GM12878 (cell line): ENCODE results near the gene NRG2. TPM values are rescaled to one million over a fixed set of nuclear protein-coding genes. Genes with fewer than 3 reads are reported as not detected.

Source experiments
- ATAC-seq: fragments of 200-7000 bp; cut with Tn5 transposase; 3 replicates; pipeline ENCODE4 v1.9.1; 2020; ENCODE audit warnings: mild to moderate bottlenecking, moderate library complexity
- BruUV-seq: library from RNA; stranded (reverse); fragments of 400-500 nt; replicated peaks from 2 replicates; lab custom pipeline; 2021; lab: Mats Ljungman, UMichigan
- CTCF ChIA-PET: fragments of 300-600 bp; sonication (Branson Sonifier 250); formaldehyde crosslinking; extraction: SDS; loops from one replicate; lab custom pipeline; 2021; ENCODE audit warnings: inconsistent platforms; lab: Yijun Ruan, JAX
- POLR2A ChIA-PET: fragments of 350-600 bp; formaldehyde crosslinking; extraction: SDS; loops from one replicate; lab custom pipeline; 2021; ENCODE audit warnings: inconsistent platforms; lab: Charles Lee
- RAD21 ChIA-PET: fragments of 300-600 bp; sonication (Branson Sonifier 250); formaldehyde crosslinking; loops from one replicate; lab custom pipeline; 2023; ENCODE audit warnings: antibody characterized with exemption; ENCODE audit not compliant: unreplicated experiment; lab: Charles Lee
- SMC1A ChIA-PET: fragments of 300-600 bp; sonication (Branson Sonifier 250); formaldehyde crosslinking; loops from one replicate; lab custom pipeline; 2023; ENCODE audit not compliant: unreplicated experiment, uncharacterized antibody; lab: Charles Lee
- DNase-seq: peaks from one replicate; pipeline ENCODE4 v3.0.0-alpha.2; 2011; ENCODE audit warnings: low read depth, low spot score
- FAIRE-seq: peaks from 3 replicates; lab custom pipeline; 2011; peaks lifted over from hg19 to GRCh38; lab: Jason Lieb, UNC
- H2AFZ ChIP-seq: 2 replicates; pipeline ENCODE4 v1.6.0; 2011; ENCODE audit warnings: low read depth, low read length, control low read depth; ENCODE audit not compliant: control insufficient read depth
- H3K27ac ChIP-seq: 2 replicates; pipeline ENCODE4 v1.5.1; 2011; ENCODE audit warnings: control low read depth; ENCODE audit not compliant: control insufficient read depth, insufficient read depth
- H3K27me3 ChIP-seq, 2 experiments: replicated peaks in 1 of 2; 2 replicates each; pipeline versions ENCODE4 v1.6.0 to v1.6.1; 2011; ENCODE audit warnings: low read length in 1 of 2; ENCODE audit not compliant: control insufficient read depth in 2 of 2, insufficient read depth in 2 of 2
- H3K36me3 ChIP-seq, 2 experiments: 2 replicates each; pipeline ENCODE4 v1.5.1; 2011; ENCODE audit warnings: low read length in 1 of 2; ENCODE audit not compliant: control insufficient read depth in 2 of 2, insufficient read depth in 2 of 2
- H3K4me1 ChIP-seq: 2 replicates; pipeline ENCODE4 v1.6.1; 2011; ENCODE audit warnings: mild to moderate bottlenecking, low read length, moderate library complexity, mixed read lengths; ENCODE audit not compliant: control insufficient read depth, insufficient read depth
- H3K4me2 ChIP-seq: 2 replicates; pipeline ENCODE4 v1.6.0; 2011; ENCODE audit warnings: control low read depth; ENCODE audit not compliant: control insufficient read depth, insufficient read depth
- H3K4me3 ChIP-seq: fragments of 200-600 bp; sonication (generic); 2 replicates; pipeline ENCODE4 v1.5.1; 2016
- H3K79me2 ChIP-seq: 2 replicates; pipeline ENCODE4 v1.6.0; 2011; ENCODE audit warnings: low read length; ENCODE audit not compliant: control insufficient read depth, insufficient read depth
- H3K9ac ChIP-seq: 2 replicates; pipeline ENCODE4 v1.8.0; 2011; ENCODE audit warnings: low read length, control low read depth, mixed read lengths; ENCODE audit not compliant: control insufficient read depth, insufficient read depth
- H3K9me3 ChIP-seq: replicated peaks from 3 replicates; pipeline ENCODE4 v1.5.1; 2011; ENCODE audit warnings: mild to moderate bottlenecking, low read length; ENCODE audit not compliant: control insufficient read depth, insufficient read depth
- H4K20me1 ChIP-seq: 2 replicates; pipeline ENCODE4 v1.6.0; 2011; ENCODE audit not compliant: control insufficient read depth, insufficient read depth
- PKNOX1 ChIP-seq: fragments of 450-650 bp; IDR thresholded peaks from 2 replicates; pipeline ENCODE4 v1.6.1; 2016; ENCODE audit warnings: mild to moderate bottlenecking
- WGBS: methylation state at CpG from one replicate; pipeline ENCODE4 v1.1.6; 2016; ENCODE audit warnings: low lambda C conversion rate; ENCODE audit not compliant: insufficient replicate concordance, insufficient coverage; ENCODE audit errors: missing lambda C conversion rate; 5-methylcytosine and 5-hydroxymethylcytosine counted together
- in situ Hi-C: fragments of 300-500 bp; cut with MboI; formaldehyde crosslinking; loops from 9 replicates; pipeline ENCODE4 v1.14.3; 2018; ENCODE audit warnings: mixed read lengths
- intact Hi-C: fragments of 100-400 bp; cut with micrococcal nuclease; formaldehyde crosslinking; loops from one replicate; pipeline ENCODE4 v1.14.2; 2022; ENCODE audit not compliant: unreplicated experiment
- polyA plus RNA-seq, 11 experiments: library from polyadenylated mRNA; depleted of rRNA in 4 of 11; unstranded in 6 of 11; stranded (reverse) in 5 of 11; fragments of >200 nt; fragmentation: Nextera tagmentation in 4 of 11; fragmentation: Illumina TruSeq in 1 of 11; extraction: Ambion mirVana in 4 of 11; extraction: Trizol in 1 of 11; gene quantifications; 1 replicate in 1 of 11; 2 replicates in 10 of 11; pipeline versions ENCODE4 v1.2.1 to v1.2.3, GENCODE V29; 2011 to 2016; ENCODE audit warnings: inconsistent platforms in 2 of 11, missing spikeins in 2 of 11, low read depth in 1 of 11
- total RNA-seq, 4 experiments: library from RNA; depleted of rRNA in 3 of 4; stranded (reverse); fragments of >200 nt in 3 of 4; fragmentation: Illumina TruSeq in 1 of 4; extraction: Trizol in 1 of 4; gene quantifications; 2 replicates each; pipeline versions ENCODE4 v1.2.1 to v1.2.3, GENCODE V29; 2013 to 2021

The NRG2 gene
- total and polyA plus RNA-seq, 10 of the 15 experiments (the other 5 are each of a cell fraction or from before 2014, with no cell fraction given), result 0.10 to 21.7 (median 9.6) TPM

DNA sequence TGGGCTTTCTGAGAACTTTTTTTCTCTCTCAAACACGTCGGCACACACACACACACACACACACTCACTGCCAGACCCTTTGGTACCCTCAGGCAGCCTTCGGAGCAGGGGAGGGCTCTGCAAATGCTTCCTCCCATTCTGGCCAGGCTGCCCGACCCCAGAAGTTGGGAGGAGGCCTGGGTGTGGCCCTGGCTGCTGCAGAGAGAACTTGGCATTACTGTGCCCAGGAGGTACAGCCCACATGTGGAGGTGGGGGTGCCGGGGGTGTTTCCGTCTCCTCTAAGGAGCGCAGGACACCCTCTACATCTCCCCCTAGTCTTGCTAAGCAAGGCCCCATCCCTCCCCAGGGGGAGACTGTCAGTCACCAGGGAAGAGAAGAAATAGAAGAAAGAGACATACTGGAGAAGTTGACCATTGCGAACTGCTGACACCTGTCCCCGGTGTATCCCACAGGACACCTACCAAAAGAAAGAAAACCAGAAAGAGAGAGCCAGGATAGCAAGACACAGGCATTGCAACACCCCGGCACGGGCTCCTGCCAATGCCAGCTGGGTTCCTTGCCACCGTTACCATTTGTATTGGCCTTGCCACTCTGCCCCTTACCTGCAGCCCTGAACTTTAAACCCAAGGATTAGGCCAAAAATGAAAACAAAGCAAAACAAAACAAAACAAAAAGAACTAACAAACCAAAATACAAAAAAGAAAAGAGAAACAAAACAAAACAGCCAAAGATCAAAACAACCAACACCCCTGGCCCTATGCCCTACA is 178.2 kb downstream of the NRG2 start:
- H2AFZ ChIP-seq, result no peak overlapping the region
- FAIRE-seq (no peak), ATAC-seq (no peak), DNase-seq (no peak)
- H3K27ac ChIP-seq, result no peak overlapping the region
- in situ Hi-C loops, result no loop called here
- no peaks in the 10 kb centered on the region for H3K79me2 ChIP-seq
- no peaks in the 10 kb centered on the region; a peak in 2 of 4 replicates for H3K36me3 ChIP-seq
- BruUV-seq, result no TSS peak
- SMC1A ChIA-PET, result interaction anchor here (1.1 to 3.1 kb wide), 3 partner anchors 8 to 104 kb away, joined by 3 to 16 read pairs (median 4); no protein-coding TSS in a partner anchor
- peaks cover 8% of the 10 kb centered on the region for H3K4me1 ChIP-seq
- no peak overlapping the region for H3K4me2 ChIP-seq
- H3K27me3 ChIP-seq, result no peaks in the 10 kb centered on the region
- no peak overlapping the region for H3K9ac ChIP-seq
- CTCF ChIA-PET, result interaction anchor here (1.6 to 10.1 kb wide), 5 partner anchors 20 to 105 kb away, joined by 4 to 129 read pairs (median 11); no protein-coding TSS in a partner anchor
- intact Hi-C loops, result loop anchor here (1.0 to 5.0 kb wide), 3 partner anchors 78 to 292 kb away; no protein-coding TSS in a partner anchor
- no peaks in the 10 kb centered on the region for H4K20me1 ChIP-seq
- 41% methylated on average over 12 of the region's 12 CpGs for WGBS
- no peak overlapping the region for H3K4me3 ChIP-seq
- no peak for TF ChIP-seq PKNOX1
- TF ChIP-seq, all 136 proteins: peak for 0
- ChIA-PET POLR2A (interaction anchor here (0.6 to 0.7 kb wide), 3 partner anchors 15 to 834 kb away, joined by 3 read pairs; no protein-coding TSS in a partner anchor), RAD21 (interaction anchor here (0.7 to 3.2 kb wide), 4 partner anchors 58 to 576 kb away, joined by 3 to 30 read pairs (median 7); no protein-coding TSS in a partner anchor)
- no peaks in the 10 kb centered on the region for H3K9me3 ChIP-seq
